BE2C (cell line): ENCODE measurements around the gene FBXO17.

Experiments
- DNase-seq: peaks from one replicate; pipeline ENCODE4 v3.0.0-alpha.2; 2020
- H3K27me3 ChIP-seq: fragments of 250-450 bp; sonication (Bioruptor Pico); 2 replicates; pipeline ENCODE4 v1.5.1; 2020; ENCODE audit warnings: mild to moderate bottlenecking
- H3K36me3 ChIP-seq: fragments of 250-450 bp; sonication (Bioruptor Pico); 2 replicates; pipeline ENCODE4 v1.5.1; 2020; ENCODE audit warnings: mild to moderate bottlenecking
- H3K4me1 ChIP-seq: fragments of 250-450 bp; sonication (Bioruptor Pico); 2 replicates; pipeline ENCODE4 v1.5.1; 2020
- H3K4me3 ChIP-seq: 2 replicates; pipeline ENCODE4 v1.5.1; 2011; ENCODE audit warnings: low read depth, low read length
- H3K9me3 ChIP-seq: fragments of 250-450 bp; sonication (Bioruptor Pico); 2 replicates; pipeline ENCODE4 v1.5.1; 2020
- CTCF ChIP-seq: IDR thresholded peaks from 2 replicates; pipeline ENCODE4 v1.5.1; 2012; ENCODE audit warnings: mild to moderate bottlenecking, low read depth, low read length

Gene FBXO17

GRCh38 chr19:39009001-39009400, 33.5 kb upstream of the FBXO17 start:
- DNase-seq: no peak
- H3K36me3 ChIP-seq: no peaks in the 10 kb centered on the region
- H3K9me3 ChIP-seq: no peaks in the 10 kb centered on the region
- no peaks in the 10 kb centered on the region for H3K4me1 ChIP-seq
- no peak for TF ChIP-seq CTCF
- no peak overlapping the region for H3K4me3 ChIP-seq
- H3K27me3 ChIP-seq: no peaks in the 10 kb centered on the region; the same call in 1 of the 2 replicates

GRCh38 chr19:39008137-39008536, 32.6 kb upstream of the FBXO17 start:
- DNase-seq: no peak
- H3K9me3 ChIP-seq: no peaks in the 10 kb centered on the region
- no peak for TF ChIP-seq CTCF
- H3K4me3 ChIP-seq: no peak overlapping the region
- no peaks in the 10 kb centered on the region; the same call in 1 of the 2 replicates for H3K27me3 ChIP-seq
- H3K4me1 ChIP-seq: no peaks in the 10 kb centered on the region
- H3K36me3 ChIP-seq: no peaks in the 10 kb centered on the region

- Histone ChIP-seq H3K36me3 (no peaks in the 10 kb centered on the region), H3K4me3 (no peak overlapping the region), H3K4me1 (no peaks in the 10 kb centered on the region), H3K9me3 (no peaks in the 10 kb centered on the region), H3K27me3 (peaks cover 3% of the 10 kb centered on the region; the same call in 1 of the 2 replicates)
- no peak for DNase-seq
- TF ChIP-seq CTCF: no peak
Observed at GRCh38 chr19:39007096-39007495, 31.6 kb upstream of the FBXO17 start.

- Histone ChIP-seq H3K27me3 (peaks cover 3% of the 10 kb centered on the region; the same call in 1 of the 2 replicates), H3K4me1 (no peaks in the 10 kb centered on the region), H3K9me3 (no peaks in the 10 kb centered on the region), H3K36me3 (no peaks in the 10 kb centered on the region), H3K4me3 (no peak overlapping the region)
- no peak for DNase-seq
- no peak for TF ChIP-seq CTCF
Observed at GRCh38 chr19:39004403-39004802, 28.9 kb upstream of the FBXO17 start.

- no peaks in the 10 kb centered on the region for H3K4me1 ChIP-seq
- no peaks in the 10 kb centered on the region for H3K9me3 ChIP-seq
- H3K27me3 ChIP-seq: peaks cover 3% of the 10 kb centered on the region; the same call in 1 of the 2 replicates
- H3K36me3 ChIP-seq: no peaks in the 10 kb centered on the region
- no peak overlapping the region for H3K4me3 ChIP-seq
- no peak for DNase-seq
- no peak for TF ChIP-seq CTCF
Observed at GRCh38 chr19:39003796-39004195, 28.3 kb upstream of the FBXO17 start.

GRCh38 chr19:39003188-39003587, 27.6 kb upstream of the FBXO17 start:
- H3K4me1 ChIP-seq: no peaks in the 10 kb centered on the region
- no peak for TF ChIP-seq CTCF
- H3K27me3 ChIP-seq: peaks cover 3% of the 10 kb centered on the region; the same call in 1 of the 2 replicates
- H3K9me3 ChIP-seq: no peaks in the 10 kb centered on the region
- H3K4me3 ChIP-seq: no peak overlapping the region
- no peak for DNase-seq
- H3K36me3 ChIP-seq: no peaks in the 10 kb centered on the region
